BLaER1 (cell line): ENCODE measurements around the gene LONP2.
"Not testable (repeated sequence)": the region's sequence is repeated elsewhere in the genome, so short reads cannot be mapped to it uniquely, and the experiment has no call there.

Experiments used
- H3K27ac ChIP-seq: shearing (Covaris generic); formaldehyde crosslinking; 2 replicates; pipeline ENCODE4 v1.8.1; 2022
- H3K27me3 ChIP-seq: shearing (Covaris generic); formaldehyde crosslinking; 2 replicates; pipeline ENCODE4 v1.8.1; 2022
- H3K36me3 ChIP-seq: shearing (Covaris generic); formaldehyde crosslinking; 2 replicates; pipeline ENCODE4 v1.8.1; 2022
- H3K4me1 ChIP-seq: shearing (Covaris generic); formaldehyde crosslinking; 2 replicates; pipeline ENCODE4 v1.8.1; 2022
- H3K4me2 ChIP-seq: shearing (Covaris generic); formaldehyde crosslinking; 2 replicates; pipeline ENCODE4 v1.8.1; 2022
- H3K4me3 ChIP-seq: shearing (Covaris generic); formaldehyde crosslinking; 2 replicates; pipeline ENCODE4 v1.8.1; 2022
- H3K9ac ChIP-seq: shearing (Covaris generic); formaldehyde crosslinking; 2 replicates; pipeline ENCODE4 v1.8.1; 2022
- H3K9me3 ChIP-seq: shearing (Covaris generic); formaldehyde crosslinking; 2 replicates; pipeline ENCODE4 v1.8.1; 2022
- H4K20me1 ChIP-seq: shearing (Covaris generic); formaldehyde crosslinking; 2 replicates; pipeline ENCODE4 v1.8.1; 2022
- Cebpa-rat ChIP-seq: shearing (Covaris generic); IDR thresholded peaks from 2 replicates; pipeline ENCODE4 v1.8.1; 2022

LONP2 gene

DNA sequence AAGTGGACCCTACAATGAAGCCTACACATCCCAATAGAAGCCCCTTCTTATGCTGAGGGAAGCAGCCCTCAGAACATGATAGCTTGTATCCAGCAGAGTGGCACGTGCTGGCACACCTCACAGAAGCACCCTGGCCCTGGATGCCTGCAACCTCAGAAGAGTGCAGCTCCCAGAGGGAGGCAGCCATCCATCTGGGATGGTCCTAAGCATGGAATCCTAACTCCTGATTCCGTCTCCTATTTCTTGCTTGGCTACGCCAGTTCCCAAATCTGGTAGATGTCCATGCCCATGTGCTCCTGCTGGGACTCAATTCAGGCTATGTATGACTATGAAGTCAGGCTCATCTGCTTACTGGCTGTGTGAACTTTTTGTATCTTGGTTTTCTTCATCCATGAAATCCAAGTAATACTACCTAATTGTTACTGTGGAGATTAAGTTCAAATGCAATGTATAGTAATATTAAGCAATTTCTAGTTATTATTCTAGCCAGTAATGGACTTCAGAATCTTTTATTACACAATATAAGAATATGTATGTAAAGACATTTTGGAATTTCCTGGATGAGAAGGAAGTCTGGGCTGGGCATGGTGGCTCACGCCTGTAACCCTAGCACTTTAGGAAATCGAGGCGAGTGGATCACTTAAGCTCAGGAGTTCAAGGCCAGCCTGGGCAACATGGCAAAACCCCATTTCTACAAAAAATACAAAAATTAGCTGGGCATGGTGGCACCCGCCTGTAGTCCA is 108.7 kb downstream of the LONP2 start:
- H3K9me3 ChIP-seq = no peaks in the 10 kb centered on the region
- peaks cover 68% of the 10 kb centered on the region for H4K20me1 ChIP-seq
- H3K4me3 ChIP-seq = no peak overlapping the region
- H3K27me3 ChIP-seq = no peaks in the 10 kb centered on the region
- no peak overlapping the region for H3K9ac ChIP-seq
- no peak for TF ChIP-seq Cebpa-rat
- H3K4me2 ChIP-seq = no peak overlapping the region
- H3K27ac ChIP-seq = no peak overlapping the region
- peaks cover 24% of the 10 kb centered on the region for H3K4me1 ChIP-seq
- H3K36me3 ChIP-seq = peaks cover 80% of the 10 kb centered on the region

DNA sequence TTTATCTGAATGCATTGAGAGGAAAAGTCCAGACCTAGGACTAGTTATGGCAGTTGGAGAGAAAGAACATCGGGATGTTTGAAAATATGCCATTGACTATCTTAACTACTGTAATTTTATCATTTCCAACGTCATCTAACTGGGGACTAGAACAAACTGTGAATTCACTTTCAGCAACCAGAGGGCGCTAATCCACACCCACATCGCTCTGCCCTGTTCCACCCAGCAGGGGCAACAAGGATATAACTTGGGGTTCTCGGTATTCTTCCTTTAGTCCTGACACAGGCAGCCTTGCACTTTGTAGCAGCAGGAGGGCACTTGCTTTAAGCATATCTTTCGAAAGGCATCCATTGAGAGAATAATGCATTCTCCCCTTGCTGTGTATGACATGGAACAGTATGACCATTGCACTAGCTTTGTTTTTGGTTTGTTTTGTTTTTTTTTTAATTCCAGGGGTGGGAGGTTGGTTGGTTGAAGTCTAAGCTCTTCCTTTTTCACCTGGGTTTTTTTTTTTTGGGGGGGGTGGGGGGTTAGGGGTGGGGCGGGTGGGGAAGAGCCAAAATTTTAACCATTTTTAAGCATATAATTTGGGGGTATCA is 109.6 kb downstream of the LONP2 start:
- Histone ChIP-seq H3K9ac (no peak overlapping the region), H3K4me1 (peaks cover 32% of the 10 kb centered on the region), H3K36me3 (peaks cover 81% of the 10 kb centered on the region), H3K27me3 (no peaks in the 10 kb centered on the region), H3K9me3 (no peaks in the 10 kb centered on the region), H4K20me1 (peaks cover 76% of the 10 kb centered on the region), H3K4me3 (no peak overlapping the region), H3K4me2 (no peak overlapping the region), H3K27ac (no peak overlapping the region)
- no peak for TF ChIP-seq Cebpa-rat

DNA sequence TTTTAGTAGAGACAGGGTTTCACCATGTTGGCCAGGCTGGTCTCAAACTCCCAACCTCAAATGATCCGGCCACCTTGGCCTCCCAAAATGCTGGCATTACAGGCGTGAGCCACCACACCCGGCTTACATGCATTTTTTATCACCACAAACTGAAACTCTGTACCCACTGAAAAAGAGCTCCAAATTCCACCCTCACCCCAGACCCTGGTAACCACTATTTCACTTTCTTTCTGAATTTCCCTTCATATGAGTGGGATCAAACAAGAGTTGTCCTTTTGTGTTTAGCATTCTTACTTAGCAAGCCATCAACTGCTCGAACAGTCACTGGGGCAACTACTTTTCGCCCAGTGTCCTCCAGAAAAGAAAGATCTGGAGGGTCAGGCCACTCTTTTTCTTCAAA is 110.3 kb downstream of the LONP2 start:
- Histone ChIP-seq H4K20me1 (peaks cover 84% of the 10 kb centered on the region), H3K36me3 (peaks cover 81% of the 10 kb centered on the region), H3K4me1 (peaks cover 32% of the 10 kb centered on the region)
- H3K4me3 ChIP-seq, H3K27me3 ChIP-seq, H3K4me2 ChIP-seq, H3K9me3 ChIP-seq, H3K27ac ChIP-seq, H3K9ac ChIP-seq: not testable (repeated sequence)

DNA sequence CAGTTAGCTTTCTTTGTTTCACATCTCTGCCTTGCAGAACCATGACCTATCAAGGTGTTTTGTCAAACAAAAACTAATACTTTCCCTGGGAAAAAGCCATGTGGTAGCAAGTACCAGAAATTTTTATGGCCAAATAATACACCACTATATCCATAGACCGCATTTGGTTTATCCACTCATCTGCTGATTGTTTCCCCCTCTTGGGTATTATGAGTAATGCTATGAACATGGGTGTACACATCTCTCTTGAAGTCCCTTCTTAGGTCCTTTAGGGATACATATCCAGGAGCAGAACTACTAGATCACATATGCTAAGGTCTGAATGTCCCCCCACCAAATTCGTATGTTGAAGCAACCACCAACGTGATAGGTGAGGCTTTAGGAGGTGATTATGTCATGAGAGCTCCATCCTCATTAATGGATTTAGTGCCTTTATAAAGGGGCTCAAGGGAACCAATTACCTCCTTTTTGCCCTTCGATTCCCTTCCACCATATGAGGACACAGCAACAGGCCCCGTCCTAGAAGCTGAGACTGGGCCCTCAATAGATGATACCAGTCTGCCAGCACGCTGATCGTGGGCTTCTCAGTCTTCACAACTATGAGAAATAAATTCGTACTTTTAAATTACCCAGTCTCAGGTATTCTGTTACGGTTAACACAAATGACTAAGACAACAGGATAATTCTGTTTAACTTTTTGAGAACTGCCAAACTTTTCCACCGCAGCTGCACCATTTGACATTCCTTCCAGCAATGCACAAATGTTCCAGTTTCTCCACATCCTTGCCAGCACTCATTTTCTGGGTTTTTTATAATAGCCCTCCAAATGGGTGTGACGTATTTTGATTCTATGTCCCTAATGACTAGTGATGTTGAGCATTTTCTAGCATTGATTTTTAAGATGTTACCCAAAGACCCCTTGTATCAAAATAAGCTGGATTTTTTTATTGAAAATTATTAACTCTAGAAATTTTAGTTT is 111.1 kb downstream of the LONP2 start:
- Histone ChIP-seq H4K20me1 (peaks cover 91% of the 10 kb centered on the region), H3K27me3 (no peaks in the 10 kb centered on the region), H3K27ac (no peak overlapping the region), H3K36me3 (peaks cover 81% of the 10 kb centered on the region), H3K4me2 (no peak overlapping the region), H3K4me3 (no peak overlapping the region), H3K9ac (no peak overlapping the region), H3K4me1 (peaks cover 32% of the 10 kb centered on the region), H3K9me3 (no peaks in the 10 kb centered on the region)
- TF ChIP-seq Cebpa-rat = no peak

DNA sequence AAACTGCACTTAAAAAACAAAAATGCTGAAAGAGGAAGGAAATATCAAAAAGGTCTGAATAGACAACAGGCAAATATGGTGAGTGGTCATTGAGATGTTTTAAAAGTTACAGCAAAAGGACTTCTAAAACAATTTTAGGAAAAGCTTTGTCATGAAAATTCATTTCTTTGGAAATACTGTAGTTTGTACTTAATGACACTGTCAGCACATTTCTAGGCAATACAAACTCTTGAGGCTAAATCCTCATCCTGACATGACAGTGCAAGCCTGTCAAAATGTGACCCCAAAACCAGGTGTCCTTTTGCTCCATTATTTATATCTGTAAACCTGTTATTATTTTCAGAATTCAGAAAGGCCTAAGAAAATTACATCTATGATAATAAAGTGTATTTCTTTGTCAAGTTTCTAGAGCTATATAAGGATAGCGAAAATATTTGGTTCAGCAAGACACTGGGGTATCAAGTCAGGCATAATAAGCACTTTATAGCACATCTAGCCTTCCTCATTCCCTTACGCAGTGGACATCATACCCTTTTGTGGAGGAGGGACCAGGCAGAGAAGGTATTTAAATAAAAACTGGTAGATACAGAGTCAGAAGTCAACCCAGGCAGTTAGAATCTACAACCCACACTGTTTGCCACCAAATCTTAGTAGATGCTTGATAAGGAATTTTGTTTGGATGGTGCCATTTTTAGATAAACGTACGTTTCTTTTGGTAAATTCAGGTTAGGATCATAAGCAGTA is 112.7 kb downstream of the LONP2 start:
- Histone ChIP-seq H3K9me3 (no peaks in the 10 kb centered on the region), H3K36me3 (peaks cover 69% of the 10 kb centered on the region), H3K27ac (no peak overlapping the region), H3K4me2 (peak overlapping the region; percentile 42), H3K4me1 (peaks cover 46% of the 10 kb centered on the region), H3K4me3 (no peak overlapping the region), H3K9ac (no peak overlapping the region), H4K20me1 (peaks cover 93% of the 10 kb centered on the region), H3K27me3 (no peaks in the 10 kb centered on the region)
- TF ChIP-seq Cebpa-rat = no peak

DNA sequence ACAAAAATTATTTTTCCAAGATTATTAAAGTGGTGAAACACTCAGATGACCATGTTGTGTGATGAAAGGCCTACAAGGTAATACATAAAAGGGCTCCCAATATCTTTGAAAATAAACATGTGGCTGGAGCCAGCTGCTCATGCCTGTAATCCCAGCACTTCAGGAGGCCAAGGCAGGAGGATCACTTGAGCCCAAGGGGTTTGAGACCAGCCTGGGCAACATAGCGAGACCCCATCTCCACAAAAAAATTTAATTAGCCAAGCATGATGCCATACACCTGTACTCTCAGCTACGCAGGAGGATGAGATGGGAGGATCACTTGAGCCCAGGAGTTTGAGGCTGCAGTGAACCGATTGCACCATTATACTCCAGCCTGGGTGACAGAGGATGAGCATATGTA is 114.3 kb downstream of the LONP2 start:
- no peak for TF ChIP-seq Cebpa-rat
- Histone ChIP-seq H3K9ac (no peak overlapping the region), H3K4me1 (peaks cover 56% of the 10 kb centered on the region), H3K27ac (no peak overlapping the region), H3K4me3 (no peak overlapping the region), H3K36me3 (peaks cover 65% of the 10 kb centered on the region), H3K4me2 (no peak overlapping the region), H3K27me3 (no peaks in the 10 kb centered on the region), H4K20me1 (peaks cover 93% of the 10 kb centered on the region), H3K9me3 (no peaks in the 10 kb centered on the region)

DNA sequence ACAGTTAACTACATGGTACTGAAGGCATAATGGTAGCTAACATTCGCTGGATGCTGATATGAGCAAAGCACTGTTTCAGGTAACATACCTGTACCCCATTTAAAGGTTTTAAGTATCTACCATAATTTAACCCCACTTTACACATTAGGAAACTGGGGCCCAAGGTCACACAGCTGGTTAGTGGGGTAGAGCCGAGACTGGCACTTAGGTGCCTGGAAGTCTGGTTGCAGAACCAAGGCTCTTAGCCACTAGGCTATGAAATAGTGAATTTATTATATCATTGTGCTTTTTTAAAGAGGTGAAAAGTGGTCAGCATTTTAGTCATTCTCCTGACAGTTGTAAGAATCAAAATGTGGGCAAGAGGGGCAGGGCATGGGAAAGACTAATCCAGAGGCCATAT is 115.9 kb downstream of the LONP2 start:
- peaks cover 61% of the 10 kb centered on the region for H3K36me3 ChIP-seq
- peaks cover 99% of the 10 kb centered on the region for H4K20me1 ChIP-seq
- no peak overlapping the region for H3K9ac ChIP-seq
- H3K27ac ChIP-seq = no peak overlapping the region
- peaks cover 57% of the 10 kb centered on the region for H3K4me1 ChIP-seq
- no peak for TF ChIP-seq Cebpa-rat
- no peak overlapping the region for H3K4me2 ChIP-seq
- no peaks in the 10 kb centered on the region for H3K27me3 ChIP-seq
- H3K9me3 ChIP-seq = no peaks in the 10 kb centered on the region
- no peak overlapping the region for H3K4me3 ChIP-seq

DNA sequence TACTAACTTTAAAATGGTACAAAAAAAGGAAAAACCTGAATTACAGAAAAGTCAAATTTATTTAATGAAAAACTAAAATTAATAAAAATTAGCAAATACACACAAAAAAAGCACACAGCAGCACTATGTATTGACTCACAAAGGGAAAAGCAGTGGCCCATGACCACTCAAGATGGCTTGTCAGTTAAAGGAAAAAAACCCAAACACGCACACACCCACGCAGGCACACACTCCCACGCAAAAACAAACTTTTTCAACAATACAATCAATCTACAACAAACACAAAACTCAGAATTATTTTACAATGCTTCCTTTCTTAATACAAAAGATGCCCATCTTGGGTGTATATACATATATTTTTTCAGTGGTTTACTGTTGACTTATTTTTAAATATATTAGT is 116.9 kb downstream of the LONP2 start:
- Histone ChIP-seq H3K4me1 (peaks cover 60% of the 10 kb centered on the region), H3K4me3 (no peak overlapping the region), H3K27me3 (no peaks in the 10 kb centered on the region), H3K9me3 (no peaks in the 10 kb centered on the region), H3K36me3 (peaks cover 59% of the 10 kb centered on the region), H4K20me1 (peaks cover 99% of the 10 kb centered on the region), H3K4me2 (peak overlapping the region; percentile 51), H3K27ac (peak overlapping the region; percentile 20; the same call in 1 of the 2 replicates), H3K9ac (no peak overlapping the region)
- no peak for TF ChIP-seq Cebpa-rat

DNA sequence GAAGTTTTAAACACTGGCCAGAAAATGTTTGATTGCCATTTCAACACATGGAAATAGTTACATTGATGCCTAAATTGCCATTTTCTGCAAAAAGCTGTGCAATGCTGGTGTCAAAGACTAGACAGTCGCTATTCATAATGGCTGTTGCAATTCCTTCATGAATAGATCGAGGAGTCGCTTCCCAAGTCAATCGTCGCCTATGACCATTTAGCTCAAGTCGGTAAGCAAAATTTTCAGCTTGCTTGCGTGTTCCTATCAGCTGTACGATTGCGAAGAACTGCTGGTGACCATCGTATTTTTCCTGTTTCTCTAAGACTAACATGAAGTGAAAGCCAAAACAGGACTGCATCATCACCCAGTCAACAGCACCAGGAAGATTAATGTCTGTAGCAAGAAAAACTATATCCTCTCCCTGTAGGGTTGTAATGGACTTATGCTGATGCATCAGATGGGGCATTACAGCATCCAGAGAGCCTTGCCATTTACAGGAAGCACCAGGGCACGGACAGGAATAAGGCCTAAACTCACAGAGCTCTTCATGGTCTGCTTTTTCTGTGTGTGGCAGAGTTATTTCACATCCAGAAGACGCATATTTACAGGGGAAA is 117.5 kb downstream of the LONP2 start:
- Histone ChIP-seq H3K4me3 (no peak overlapping the region), H3K9ac (no peak overlapping the region), H3K27me3 (no peaks in the 10 kb centered on the region), H3K9me3 (no peaks in the 10 kb centered on the region), H3K27ac (peak overlapping the region; percentile 20; the same call in 1 of the 2 replicates), H3K4me2 (peak overlapping the region; percentile 51), H3K4me1 (peaks cover 60% of the 10 kb centered on the region), H3K36me3 (peaks cover 57% of the 10 kb centered on the region), H4K20me1 (peaks cover 99% of the 10 kb centered on the region)
- no peak for TF ChIP-seq Cebpa-rat
